Fibroblast of lung (primary cell): Measurements from ENCODE around the gene ASXL2.
"Not testable (repeated sequence)": the region's sequence is repeated elsewhere in the genome, so short reads cannot be mapped to it uniquely, and the experiment has no call there.

Experiments
- EZH2 ChIP-seq: IDR thresholded peaks from 2 replicates; pipeline ENCODE4 v1.5.1; 2012; ENCODE audit warnings: low read length, control low read depth, mild to moderate bottlenecking; ENCODE audit errors: missing control alignments
- TF ChIP-seq, protein P1 (sequence below), 2 donors: IDR thresholded peaks in 1 of 2; conservative IDR thresholded peaks in 1 of 2; 1 replicate in 1 of 2; 2 replicates in 1 of 2; pipeline ENCODE4 v1.5.1; 2011 to 2012; ENCODE audit warnings: low read length in 2 of 2, control low read depth in 1 of 2, inconsistent platforms in 1 of 2, low read depth in 1 of 2, mild to moderate bottlenecking in 1 of 2

DNA sequence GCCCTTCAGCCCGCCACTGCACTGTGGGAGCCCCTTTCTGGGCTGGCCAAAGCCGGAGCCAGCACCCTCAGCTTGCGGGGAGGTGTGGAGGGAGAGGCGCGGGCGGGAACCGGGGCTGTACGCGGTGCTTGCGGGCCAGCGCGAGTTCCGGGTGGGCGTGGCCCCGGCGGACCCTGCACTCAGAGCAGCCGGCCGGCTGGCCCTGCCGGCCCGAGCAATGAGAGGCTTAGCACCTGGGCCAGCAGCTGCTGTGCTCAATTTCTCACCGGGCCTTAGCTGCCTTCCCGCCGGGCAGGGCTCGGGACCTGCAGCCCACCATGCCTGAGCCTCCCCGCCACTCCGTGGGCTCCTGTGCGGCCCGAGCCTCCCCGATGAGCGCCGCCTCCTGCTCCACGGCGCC is 37.1 kb upstream of the ASXL2 start:
- TF ChIP-seq, protein P1, sequence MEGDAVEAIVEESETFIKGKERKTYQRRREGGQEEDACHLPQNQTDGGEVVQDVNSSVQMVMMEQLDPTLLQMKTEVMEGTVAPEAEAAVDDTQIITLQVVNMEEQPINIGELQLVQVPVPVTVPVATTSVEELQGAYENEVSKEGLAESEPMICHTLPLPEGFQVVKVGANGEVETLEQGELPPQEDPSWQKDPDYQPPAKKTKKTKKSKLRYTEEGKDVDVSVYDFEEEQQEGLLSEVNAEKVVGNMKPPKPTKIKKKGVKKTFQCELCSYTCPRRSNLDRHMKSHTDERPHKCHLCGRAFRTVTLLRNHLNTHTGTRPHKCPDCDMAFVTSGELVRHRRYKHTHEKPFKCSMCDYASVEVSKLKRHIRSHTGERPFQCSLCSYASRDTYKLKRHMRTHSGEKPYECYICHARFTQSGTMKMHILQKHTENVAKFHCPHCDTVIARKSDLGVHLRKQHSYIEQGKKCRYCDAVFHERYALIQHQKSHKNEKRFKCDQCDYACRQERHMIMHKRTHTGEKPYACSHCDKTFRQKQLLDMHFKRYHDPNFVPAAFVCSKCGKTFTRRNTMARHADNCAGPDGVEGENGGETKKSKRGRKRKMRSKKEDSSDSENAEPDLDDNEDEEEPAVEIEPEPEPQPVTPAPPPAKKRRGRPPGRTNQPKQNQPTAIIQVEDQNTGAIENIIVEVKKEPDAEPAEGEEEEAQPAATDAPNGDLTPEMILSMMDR (conservative IDR thresholded peaks at IDR 0.05 in 1 of 2, IDR thresholded peaks at IDR 0.05 in 1 of 2; ENCODE audit: low read depth in 1 of 2, low read length in 2 of 2) = not testable (repeated sequence)
- TF ChIP-seq EZH2 = not testable (repeated sequence)
